GM18858 (cell line): ENCODE measurements around the gene SPARC.
"Not testable (repeated sequence)": the region's sequence is repeated elsewhere in the genome, so short reads cannot be mapped to it uniquely, and the experiment has no call there.

Experiments used
- ATAC-seq: cut with Tn5 transposase; IDR thresholded peaks from one replicate; pipeline ENCODE4 v1.9.1; 2021; ENCODE audit not compliant: unreplicated experiment

The SPARC gene

DNA sequence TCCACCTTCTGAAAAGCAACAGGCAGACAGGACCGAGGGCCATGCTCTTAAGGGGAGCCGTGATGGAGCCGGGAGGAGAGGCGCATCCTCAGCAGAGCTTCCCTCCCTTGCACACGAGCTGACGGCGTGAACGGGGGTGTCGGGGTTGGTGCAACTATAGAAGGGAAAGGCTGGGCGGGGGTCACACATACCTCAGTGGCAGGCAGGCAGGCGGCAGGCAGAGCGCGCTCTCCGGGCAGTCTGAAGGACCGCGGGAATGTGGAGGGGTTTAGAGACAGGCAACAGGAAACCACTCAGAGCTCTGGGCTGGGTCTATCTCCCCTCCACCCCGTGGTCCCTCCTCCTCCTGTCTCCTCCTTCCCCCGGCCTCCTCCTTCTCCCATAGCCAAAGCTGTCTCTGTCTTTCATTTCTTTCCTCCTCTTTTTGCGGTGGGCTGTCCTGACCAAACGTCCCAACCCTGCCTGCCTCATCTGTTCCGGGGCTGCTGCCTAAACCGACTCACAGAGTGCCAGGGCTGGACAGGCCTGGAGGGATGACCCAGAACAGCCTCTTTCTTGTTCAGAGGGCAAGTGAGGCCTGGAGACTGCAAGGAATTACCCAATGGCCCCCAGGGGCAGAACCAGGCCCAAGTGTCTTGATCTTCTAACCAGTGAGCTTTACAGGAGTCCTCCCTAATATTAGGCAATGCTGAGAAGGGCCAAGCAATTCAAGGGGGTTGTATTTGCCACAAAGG, at the start of gene SPARC:
Gene SPARC, minus strand, starts transcription at position 242 of the 734 bp plus-strand sequence. CDS start 10,727 bp downstream, outside the sequence.
- ATAC-seq = peak; percentile 43

- ATAC-seq = no peak
Observed at GRCh38 chr5:151735646-151736045, 48.9 kb upstream of the SPARC start.

DNA sequence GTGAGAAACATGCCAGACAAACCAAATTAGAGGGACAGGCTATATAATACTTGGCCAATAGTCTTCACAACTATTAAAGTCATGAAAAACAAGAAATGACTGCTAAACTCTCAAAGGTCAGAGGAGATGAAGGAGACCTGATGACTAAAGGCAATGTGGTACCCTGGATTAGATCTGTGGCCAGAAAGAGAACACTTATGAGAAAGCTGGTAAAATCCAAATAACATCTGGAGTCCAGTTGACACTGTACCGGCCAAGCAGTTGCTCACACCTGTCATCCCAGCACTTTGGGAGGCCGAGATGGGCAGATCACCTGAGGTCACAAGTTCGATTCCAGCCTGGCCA, 47.3 kb upstream of the SPARC start:
- no peak for ATAC-seq

- ATAC-seq = no peak
Observed at GRCh38 chr5:151733358-151734063, 46.8 kb upstream of the SPARC start.

GRCh38 chr5:151730381-151730780, 43.7 kb upstream of the SPARC start:
- ATAC-seq = no peak

GRCh38 chr5:151729597-151729996, 42.9 kb upstream of the SPARC start:
- ATAC-seq = not testable (repeated sequence)

GRCh38 chr5:151724360-151724759, 37.6 kb upstream of the SPARC start:
- ATAC-seq = no peak

DNA sequence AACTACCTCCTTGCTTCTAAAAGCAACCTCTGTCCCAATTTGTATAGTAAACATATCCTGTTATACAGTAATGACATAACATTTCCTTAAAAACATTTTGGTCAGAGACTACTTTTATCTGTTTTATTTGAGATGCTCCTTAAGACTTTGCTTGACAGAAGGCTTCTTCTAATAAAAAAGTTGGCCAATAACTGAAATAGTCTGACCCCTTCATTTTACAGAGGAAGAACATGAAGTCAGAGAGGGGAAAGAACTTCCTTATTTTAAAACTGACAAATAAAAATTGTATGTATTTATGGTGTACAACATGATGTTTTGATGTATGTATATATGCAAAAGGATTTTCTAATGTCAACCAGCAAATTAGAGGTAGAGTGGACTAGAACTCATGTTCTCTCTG, 35.8 kb upstream of the SPARC start:
- no peak for ATAC-seq

GRCh38 chr5:151721812-151722391, 35.2 kb upstream of the SPARC start:
- ATAC-seq = no peak

DNA sequence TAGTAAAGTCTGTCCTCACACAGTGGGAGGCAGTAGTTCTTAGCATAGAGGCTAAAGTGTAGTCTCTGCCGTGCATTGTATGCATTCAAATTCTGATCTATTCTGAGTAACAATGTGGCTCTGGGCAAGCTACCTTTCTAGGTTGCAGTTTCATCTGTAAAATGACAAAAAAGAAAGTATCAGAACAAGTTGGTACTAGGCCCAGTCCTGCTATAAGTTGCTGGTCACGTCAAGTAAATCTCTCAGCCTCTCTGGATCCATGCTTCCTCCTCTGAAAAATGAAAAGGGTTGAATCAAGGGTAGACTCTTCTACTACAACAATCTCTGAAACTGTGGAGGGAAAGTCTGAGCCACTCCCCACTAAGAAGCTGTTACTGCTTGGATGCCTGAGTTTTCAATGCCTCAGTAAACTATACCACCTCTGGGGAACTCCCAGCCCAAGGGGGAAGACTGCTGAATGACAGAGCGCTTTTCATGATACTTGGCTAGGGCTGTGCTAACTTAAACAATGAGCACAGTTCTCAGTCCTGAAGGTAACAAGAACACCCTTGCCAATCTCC, 34.5 kb upstream of the SPARC start:
- ATAC-seq = peak; percentile 82

GRCh38 chr5:151720215-151720614, 33.5 kb upstream of the SPARC start:
- no peak for ATAC-seq

DNA sequence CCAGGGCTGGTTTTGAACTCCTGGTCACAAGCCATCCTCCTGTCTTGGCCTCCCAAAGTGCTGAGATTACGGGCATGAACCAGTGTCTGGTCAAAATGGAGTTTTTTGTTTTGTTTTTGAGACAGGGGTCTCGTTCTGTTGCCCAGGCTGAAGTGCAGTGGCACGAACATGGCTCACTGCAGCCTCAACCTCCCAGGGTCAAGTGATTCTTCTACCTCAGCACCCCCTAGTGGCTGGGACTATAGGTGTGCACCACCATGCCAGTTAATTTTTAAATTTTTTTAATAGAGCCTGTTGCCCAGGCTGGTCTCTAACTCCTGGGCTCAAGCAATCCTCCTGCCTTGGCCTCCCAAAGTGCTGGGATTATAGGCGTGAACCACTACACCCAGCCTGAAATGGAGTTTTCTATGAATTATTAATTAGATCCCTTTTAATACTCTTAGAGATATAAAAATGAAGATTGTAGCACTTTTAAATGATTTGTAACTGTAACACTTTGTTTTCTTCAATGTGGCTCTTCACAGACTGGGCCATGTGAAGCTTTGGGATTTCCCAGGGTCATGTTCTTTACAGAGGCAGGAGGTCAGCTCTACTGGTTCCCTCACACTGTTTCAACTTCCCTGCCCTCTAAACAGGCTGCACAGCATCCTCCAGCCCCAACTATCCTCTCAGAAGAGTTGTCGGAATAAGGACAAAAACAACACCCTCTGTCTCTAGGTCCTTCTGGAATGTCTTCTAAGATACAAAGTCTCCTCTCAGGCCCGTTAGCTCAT, 32.7 kb upstream of the SPARC start:
- no peak for ATAC-seq

- ATAC-seq = no peak
Observed at GRCh38 chr5:151718646-151719045, 31.9 kb upstream of the SPARC start.

GRCh38 chr5:151718153-151718552, 31.4 kb upstream of the SPARC start:
- ATAC-seq = no peak

- no peak for ATAC-seq
Observed at GRCh38 chr5:151717416-151717815, 30.7 kb upstream of the SPARC start.

DNA sequence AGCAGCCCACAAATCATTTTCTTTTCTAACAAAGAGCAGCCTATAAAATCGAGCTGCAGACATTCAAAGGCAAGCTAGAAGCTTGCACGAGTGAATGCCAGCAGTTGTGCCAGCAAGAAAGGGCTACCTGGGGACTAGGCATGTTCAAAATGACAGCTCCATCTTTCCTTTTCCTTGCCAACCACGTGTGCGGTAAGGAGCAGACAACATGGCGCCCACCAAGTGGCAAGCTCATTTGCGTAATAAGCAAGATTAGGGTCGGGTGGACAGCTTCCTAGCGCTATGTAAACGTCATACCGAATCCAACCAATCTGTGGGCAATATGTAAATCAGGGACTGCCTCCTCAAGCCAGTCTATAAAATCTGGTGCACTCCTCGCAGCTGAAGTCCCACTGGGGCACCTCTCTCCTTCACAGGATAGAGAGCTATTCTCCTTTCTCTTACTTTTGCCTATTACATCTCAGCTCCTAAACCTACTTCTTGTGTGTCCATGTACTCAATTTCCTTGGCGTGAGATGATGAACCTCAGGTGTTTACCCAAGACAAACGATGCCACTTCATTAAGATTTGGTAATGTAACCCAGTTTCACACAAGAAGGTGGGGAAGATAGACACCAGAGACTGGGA, 22.5 kb upstream of the SPARC start:
- ATAC-seq = no peak

DNA sequence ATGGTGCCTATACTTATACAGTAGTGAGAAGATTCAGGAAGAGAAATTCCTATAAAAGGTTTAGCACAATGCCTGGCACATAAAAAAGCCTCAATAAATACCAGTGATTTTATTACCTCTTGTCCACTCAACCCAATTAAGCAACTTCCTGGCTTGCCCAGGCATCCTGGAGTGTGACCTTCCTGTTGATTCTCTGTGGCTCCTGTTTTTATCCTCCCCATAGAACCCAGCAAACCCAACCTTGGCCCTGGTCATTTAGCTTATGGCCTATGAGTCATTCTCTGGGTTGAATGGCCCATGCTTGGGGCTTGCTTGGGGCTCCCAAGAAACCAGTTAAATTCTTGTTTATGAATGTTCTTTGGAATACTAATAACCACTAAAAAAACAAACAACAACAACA, 21.4 kb upstream of the SPARC start:
- ATAC-seq = no peak

DNA sequence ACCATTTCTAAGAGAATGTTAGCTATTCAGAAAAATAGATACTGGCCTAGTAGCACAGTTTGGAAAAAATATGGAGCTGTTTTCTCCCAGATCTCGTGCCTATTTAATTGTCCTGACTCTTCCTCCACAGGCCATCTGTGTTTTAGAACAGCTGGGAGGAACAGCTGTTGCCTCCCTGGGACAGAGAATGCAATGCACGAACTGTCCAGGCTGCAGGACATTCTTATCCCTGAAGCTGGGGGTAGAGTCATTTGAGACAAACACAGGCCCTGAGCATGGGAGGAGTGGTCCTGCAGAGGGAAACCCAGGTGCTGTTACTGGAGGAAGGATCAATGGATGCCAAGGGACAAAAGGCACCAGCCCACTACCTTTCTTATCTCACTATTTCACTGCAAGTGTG, 20.9 kb upstream of the SPARC start:
- no peak for ATAC-seq

GRCh38 chr5:151706906-151707305, 20.2 kb upstream of the SPARC start:
- no peak for ATAC-seq

GRCh38 chr5:151703780-151704179, 17.1 kb upstream of the SPARC start:
- no peak for ATAC-seq

DNA sequence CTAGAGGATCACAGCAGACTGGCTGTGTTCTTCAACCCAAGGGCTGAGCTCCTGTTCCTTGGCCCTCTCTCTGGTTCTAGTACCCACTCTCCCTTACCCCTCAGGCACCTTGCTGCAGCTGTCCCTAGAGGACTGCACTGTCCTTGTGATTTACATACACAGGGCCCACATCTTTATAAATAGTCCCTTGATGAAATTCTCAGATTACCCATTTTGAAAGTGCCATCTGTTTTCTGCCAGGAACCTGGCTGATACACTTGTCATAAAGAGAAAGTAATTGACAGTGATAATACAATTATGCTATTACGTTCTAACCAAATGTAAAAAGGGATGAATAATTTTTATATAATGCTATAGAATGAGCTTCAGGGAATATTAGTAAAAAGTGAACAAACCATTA, 16.5 kb upstream of the SPARC start:
- ATAC-seq = peak; percentile 92
